ENCODE results near the gene PRDM16. TPM values are rescaled to one million over a fixed set of nuclear protein-coding genes. Genes with fewer than 3 reads are reported as not detected.

The PRDM16 gene
- total RNA-seq, 2 donors from 2014 or later, result 0.79 to 6.1 TPM

DNA sequence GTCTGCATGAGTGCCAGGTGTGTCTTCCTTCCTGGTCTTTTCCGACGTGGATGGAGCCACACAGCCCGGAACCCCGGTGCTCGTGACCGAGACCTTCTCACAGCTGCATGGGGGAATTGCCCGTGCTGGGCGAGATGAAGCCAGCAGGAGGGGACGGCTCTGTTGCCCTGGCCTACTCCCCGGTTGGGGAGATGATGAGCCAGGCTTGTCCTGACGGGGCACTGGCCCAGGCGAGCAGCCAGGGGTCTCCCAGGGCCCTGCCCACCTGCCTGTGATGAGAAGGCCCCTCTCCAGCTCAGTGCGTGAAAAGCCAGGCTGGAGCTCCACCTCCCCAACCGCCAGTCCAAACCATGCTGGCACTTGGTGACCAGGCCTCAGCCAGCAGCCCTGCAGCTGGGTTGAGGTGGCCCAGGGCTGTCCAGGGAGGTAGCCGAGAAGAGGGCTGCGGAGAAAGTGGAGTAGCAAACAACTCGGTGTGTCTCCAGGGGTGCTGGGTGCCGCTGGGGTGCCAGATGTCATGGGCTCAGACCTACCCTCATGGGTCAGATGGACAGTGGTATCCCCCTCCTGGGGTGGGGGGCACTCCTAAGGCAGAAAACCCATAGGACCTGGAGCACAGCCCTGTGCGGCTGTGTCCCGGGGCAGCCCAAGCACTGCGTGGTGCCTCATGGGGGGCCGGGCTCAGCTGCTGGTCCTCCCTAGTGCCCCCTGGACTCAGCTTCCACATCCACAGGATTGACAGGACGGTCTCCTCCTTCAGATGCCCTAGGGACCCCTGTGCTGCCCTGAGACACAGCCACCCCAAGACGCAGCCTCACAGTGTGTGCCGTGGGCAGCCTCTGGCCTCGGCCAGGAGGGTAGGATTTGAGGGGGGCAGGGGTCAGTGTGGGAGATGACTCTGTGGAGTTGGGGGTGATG is 26.1 kb downstream of the PRDM16 start:
- no peak overlapping the region for H3K9ac ChIP-seq (ENCODE audit: low read depth in 2 of 2, low read length in 2 of 2)
- TF ChIP-seq, protein P1, sequence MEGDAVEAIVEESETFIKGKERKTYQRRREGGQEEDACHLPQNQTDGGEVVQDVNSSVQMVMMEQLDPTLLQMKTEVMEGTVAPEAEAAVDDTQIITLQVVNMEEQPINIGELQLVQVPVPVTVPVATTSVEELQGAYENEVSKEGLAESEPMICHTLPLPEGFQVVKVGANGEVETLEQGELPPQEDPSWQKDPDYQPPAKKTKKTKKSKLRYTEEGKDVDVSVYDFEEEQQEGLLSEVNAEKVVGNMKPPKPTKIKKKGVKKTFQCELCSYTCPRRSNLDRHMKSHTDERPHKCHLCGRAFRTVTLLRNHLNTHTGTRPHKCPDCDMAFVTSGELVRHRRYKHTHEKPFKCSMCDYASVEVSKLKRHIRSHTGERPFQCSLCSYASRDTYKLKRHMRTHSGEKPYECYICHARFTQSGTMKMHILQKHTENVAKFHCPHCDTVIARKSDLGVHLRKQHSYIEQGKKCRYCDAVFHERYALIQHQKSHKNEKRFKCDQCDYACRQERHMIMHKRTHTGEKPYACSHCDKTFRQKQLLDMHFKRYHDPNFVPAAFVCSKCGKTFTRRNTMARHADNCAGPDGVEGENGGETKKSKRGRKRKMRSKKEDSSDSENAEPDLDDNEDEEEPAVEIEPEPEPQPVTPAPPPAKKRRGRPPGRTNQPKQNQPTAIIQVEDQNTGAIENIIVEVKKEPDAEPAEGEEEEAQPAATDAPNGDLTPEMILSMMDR (IDR thresholded peaks at IDR 0.05), result no peak
- H3K4me1 ChIP-seq, result no peaks in the 10 kb centered on the region
- no peaks in the 10 kb centered on the region for H3K9me3 ChIP-seq
- no peaks in the 10 kb centered on the region for H3K36me3 ChIP-seq
- no peak overlapping the region for H3K4me3 ChIP-seq
- no peak overlapping the region for H3K27ac ChIP-seq
- DNase-seq, result no peak
- no peaks in the 10 kb centered on the region for H3K27me3 ChIP-seq
- intact Hi-C loops (cut with DNase I), result no loop called here

DNA sequence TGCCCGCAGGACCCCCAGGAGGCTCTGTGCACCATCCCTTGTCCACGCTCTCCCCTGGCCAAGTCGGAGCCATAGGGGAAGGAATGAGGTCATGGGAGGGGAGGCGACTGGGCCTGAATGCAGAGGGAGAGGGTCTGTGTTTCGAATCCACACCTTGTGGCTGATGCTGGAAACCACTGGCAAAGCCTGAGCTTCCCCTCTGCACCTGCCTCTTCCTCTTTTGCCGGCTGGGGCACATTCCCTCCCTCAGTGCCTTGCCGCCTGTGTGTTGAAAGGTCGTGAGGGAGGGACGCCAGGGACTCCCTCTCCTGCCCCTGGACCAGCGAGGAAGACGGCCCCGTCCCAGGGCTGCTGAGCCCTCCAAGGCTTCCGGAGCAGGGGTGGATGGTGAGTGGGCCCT is 27.3 kb downstream of the PRDM16 start:
- H3K9me3 ChIP-seq, result no peaks in the 10 kb centered on the region
- no peak overlapping the region for H3K4me3 ChIP-seq

DNA sequence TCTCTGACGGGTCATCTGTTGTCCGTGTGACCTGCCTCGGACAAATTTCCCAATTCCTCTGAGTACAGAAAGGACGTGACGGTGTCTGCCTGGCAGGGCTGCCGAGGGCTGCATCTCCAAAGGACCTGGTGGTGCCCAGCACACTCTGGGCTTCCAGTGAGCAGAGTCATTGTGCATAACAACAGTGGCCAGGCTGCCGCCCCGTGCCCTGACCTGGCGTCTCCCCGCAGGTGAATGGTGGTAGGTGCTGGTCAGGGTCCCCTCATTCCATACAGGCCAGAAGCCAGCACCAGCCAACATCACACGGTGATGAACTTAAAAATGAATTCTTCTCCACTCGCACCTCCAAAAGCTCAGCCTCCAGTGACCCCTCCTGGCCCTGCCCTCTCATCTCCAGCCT is 28.2 kb downstream of the PRDM16 start:
- no peak for DNase-seq
- Histone ChIP-seq H3K4me3 (no peak overlapping the region), H3K27ac (no peak overlapping the region), H3K4me1 (no peaks in the 10 kb centered on the region), H3K36me3 (no peaks in the 10 kb centered on the region), H3K27me3 (no peaks in the 10 kb centered on the region), H3K9ac (ENCODE audit: low read depth in 2 of 2, low read length in 2 of 2) (no peak overlapping the region), H3K9me3 (no peaks in the 10 kb centered on the region)
- TF ChIP-seq, protein P1 (IDR thresholded peaks at IDR 0.05), result no peak
- intact Hi-C loops (cut with DNase I), result no loop called here

More for the DNA sequence above, 27.3 kb downstream of the PRDM16 start:
- Histone ChIP-seq H3K9ac (ENCODE audit: low read depth in 2 of 2, low read length in 2 of 2) (no peak overlapping the region), H3K27ac (no peak overlapping the region), H3K27me3 (no peaks in the 10 kb centered on the region), H3K36me3 (no peaks in the 10 kb centered on the region), H3K4me1 (no peaks in the 10 kb centered on the region)
- intact Hi-C loops (cut with DNase I), result no loop called here
- TF ChIP-seq, protein P1 (IDR thresholded peaks at IDR 0.05), result no peak
- no peak for DNase-seq

DNA sequence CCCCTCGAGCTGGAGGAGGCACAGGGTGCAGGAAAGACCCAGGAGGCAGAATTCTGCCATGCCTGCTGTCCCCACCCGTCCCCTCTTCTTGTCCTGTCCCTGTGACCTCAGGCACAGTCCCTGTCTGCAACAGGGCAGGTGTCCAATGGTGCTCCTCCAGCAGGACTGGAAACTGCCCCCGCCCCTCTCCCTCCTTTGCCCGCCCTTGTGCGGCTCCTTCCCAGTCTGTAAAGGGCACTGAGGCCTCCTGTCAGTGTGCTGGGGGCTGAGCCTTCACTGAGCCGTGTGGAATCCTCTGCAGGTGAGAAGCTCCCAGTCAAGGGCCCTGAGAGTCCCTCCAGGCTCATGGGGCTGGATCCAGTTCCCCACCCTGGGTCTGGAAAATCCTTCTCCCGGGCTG is 28.9 kb downstream of the PRDM16 start:
- intact Hi-C loops (cut with DNase I), result no loop called here
- H3K9ac ChIP-seq (ENCODE audit: low read depth in 2 of 2, low read length in 2 of 2), result no peak overlapping the region
- TF ChIP-seq, protein P1 (IDR thresholded peaks at IDR 0.05), result no peak
- no peak for DNase-seq
- H3K4me3 ChIP-seq, result no peak overlapping the region
- no peaks in the 10 kb centered on the region for H3K36me3 ChIP-seq
- no peaks in the 10 kb centered on the region for H3K27me3 ChIP-seq
- no peaks in the 10 kb centered on the region for H3K4me1 ChIP-seq
- H3K27ac ChIP-seq, result no peak overlapping the region
- no peaks in the 10 kb centered on the region for H3K9me3 ChIP-seq

DNA sequence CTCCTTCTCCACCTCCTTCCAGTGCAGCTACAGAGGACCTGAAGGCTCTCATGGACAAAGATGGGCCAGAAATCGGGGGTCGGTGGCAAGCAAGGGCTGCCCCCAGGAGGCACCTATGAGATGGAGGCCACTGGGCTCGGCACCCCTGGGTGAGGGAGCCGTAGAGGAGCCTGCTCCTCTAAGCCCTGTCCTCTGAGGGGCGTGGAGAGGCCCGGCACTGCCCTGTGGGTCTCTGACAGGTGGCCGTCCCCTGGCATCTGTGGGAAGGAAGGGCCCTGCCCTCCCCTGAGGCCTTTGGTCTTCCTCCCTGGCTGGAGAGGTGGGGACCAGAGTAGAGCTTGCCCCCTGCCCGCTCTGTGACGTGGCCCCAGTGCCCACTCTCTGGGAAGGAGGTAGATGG is 30.9 kb downstream of the PRDM16 start:
- intact Hi-C loops (cut with DNase I), result no loop called here
- no peak overlapping the region for H3K9ac ChIP-seq (ENCODE audit: low read depth in 2 of 2, low read length in 2 of 2)

More for the DNA sequence above, 30.9 kb downstream of the PRDM16 start:
- Histone ChIP-seq H3K27ac (no peak overlapping the region), H3K9me3 (no peaks in the 10 kb centered on the region), H3K36me3 (no peaks in the 10 kb centered on the region), H3K4me3 (no peak overlapping the region), H3K4me1 (no peaks in the 10 kb centered on the region), H3K27me3 (no peaks in the 10 kb centered on the region)
- DNase-seq, result no peak
- TF ChIP-seq, protein P1 (IDR thresholded peaks at IDR 0.05), result no peak

Measured in colonic mucosa (tissue), 4 donors.